ENCODE measurements around the gene VCAN. TPM values are rescaled to one million over a fixed set of nuclear protein-coding genes. Genes with fewer than 3 reads are reported as not detected.

Gene VCAN
- total RNA-seq, 3 donors from 2014 or later, result 31.6 to 245 (median 138) TPM

DNA sequence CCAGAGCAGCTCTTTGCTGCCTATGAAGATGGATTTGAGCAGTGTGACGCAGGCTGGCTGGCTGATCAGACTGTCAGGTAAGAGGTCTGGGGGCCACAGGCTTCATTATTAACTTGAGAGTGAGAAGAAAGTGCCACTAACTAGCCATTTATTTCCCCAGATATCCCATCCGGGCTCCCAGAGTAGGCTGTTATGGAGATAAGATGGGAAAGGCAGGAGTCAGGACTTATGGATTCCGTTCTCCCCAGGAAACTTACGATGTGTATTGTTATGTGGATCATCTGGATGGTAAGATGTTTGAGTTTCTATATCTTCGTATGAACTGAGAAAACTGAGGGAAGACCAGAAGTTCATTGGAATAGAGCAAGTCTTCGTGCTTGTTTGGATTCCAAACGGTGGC lies 22.1 kb downstream of the VCAN start:
- intact Hi-C loops (cut with DNase I; ENCODE audit: low total_unique reads), result no loop called here
- TF ChIP-seq POLR2A (IDR thresholded peaks at IDR 0.05) (no peak), POLR2AphosphoS5 (IDR thresholded peaks at IDR 0.05) (no peak)
- TF ChIP-seq, protein P1, sequence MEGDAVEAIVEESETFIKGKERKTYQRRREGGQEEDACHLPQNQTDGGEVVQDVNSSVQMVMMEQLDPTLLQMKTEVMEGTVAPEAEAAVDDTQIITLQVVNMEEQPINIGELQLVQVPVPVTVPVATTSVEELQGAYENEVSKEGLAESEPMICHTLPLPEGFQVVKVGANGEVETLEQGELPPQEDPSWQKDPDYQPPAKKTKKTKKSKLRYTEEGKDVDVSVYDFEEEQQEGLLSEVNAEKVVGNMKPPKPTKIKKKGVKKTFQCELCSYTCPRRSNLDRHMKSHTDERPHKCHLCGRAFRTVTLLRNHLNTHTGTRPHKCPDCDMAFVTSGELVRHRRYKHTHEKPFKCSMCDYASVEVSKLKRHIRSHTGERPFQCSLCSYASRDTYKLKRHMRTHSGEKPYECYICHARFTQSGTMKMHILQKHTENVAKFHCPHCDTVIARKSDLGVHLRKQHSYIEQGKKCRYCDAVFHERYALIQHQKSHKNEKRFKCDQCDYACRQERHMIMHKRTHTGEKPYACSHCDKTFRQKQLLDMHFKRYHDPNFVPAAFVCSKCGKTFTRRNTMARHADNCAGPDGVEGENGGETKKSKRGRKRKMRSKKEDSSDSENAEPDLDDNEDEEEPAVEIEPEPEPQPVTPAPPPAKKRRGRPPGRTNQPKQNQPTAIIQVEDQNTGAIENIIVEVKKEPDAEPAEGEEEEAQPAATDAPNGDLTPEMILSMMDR (IDR thresholded peaks at IDR 0.05), result no peak
- Histone ChIP-seq H3K9me3 (no peaks in the 10 kb centered on the region), H3K36me3 (no peaks in the 10 kb centered on the region), H3K27ac (no peak overlapping the region), H3K27me3 (no peaks in the 10 kb centered on the region), H3K4me1 (no peaks in the 10 kb centered on the region), H3K4me3 (no peak overlapping the region)
- DNase-seq (ENCODE audit: low spot score in 2 of 2), result no peak

DNA sequence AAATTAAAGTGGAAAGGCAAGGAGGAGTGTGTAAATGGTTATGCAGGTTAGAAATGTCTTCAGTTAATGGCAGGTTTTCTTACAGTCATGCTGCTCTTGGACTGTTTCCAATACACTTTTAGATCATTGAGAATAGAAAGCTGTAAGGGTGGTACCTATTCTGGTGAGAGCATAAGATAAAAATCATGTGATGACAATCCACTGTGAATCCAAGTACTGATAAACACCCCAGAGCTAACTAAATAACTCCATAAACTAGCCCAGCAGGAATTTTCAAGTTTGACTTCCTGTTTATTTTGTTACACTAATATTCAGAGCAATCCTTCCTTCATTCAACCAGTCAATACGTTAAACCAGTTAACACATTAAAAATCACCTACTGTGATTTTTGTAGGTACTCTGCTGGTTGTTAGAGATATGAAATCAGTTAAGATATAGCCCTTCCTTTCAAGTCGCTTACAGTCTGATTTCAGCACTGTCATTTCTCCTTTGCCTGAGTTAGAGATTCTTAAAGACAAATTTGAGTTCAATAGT lies 22.6 kb downstream of the VCAN start:
- Histone ChIP-seq H3K4me3 (no peak overlapping the region), H3K9me3 (no peaks in the 10 kb centered on the region), H3K27ac (no peak overlapping the region), H3K4me1 (no peaks in the 10 kb centered on the region), H3K36me3 (no peaks in the 10 kb centered on the region), H3K27me3 (no peaks in the 10 kb centered on the region)
- no peak for DNase-seq (ENCODE audit: low spot score in 2 of 2)
- intact Hi-C loops (cut with DNase I; ENCODE audit: low total_unique reads), result no loop called here
- TF ChIP-seq, protein P1 (IDR thresholded peaks at IDR 0.05), result no peak
- TF ChIP-seq POLR2AphosphoS5 (IDR thresholded peaks at IDR 0.05), result no peak
- TF ChIP-seq POLR2A (IDR thresholded peaks at IDR 0.05), result no peak

DNA sequence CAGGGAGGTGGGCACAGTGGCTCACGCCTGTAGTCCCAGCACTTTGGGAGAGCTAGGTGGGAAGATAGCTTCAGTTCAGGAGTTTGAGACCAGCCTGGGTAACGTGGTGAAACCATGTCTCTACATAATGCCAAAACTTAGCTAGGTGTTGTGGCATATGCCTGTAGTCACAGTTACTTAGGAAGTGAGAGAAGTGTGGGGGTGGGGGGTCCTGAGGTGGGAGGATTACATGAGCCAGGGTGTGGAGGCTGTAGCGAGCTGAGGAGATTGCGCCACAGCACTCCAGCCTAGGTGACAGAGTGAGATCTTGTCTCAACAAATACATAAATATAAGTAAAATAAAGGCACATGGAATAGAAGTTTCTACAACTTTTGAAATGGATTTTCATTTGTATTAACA lies 23.1 kb downstream of the VCAN start:
- no peak for DNase-seq (ENCODE audit: low spot score in 2 of 2)
- intact Hi-C loops (cut with DNase I; ENCODE audit: low total_unique reads), result no loop called here
- no peaks in the 10 kb centered on the region for H3K9me3 ChIP-seq
- TF ChIP-seq POLR2A (IDR thresholded peaks at IDR 0.05) (no peak), POLR2AphosphoS5 (IDR thresholded peaks at IDR 0.05) (no peak)
- TF ChIP-seq, protein P1 (IDR thresholded peaks at IDR 0.05), result no peak
- no peaks in the 10 kb centered on the region for H3K27me3 ChIP-seq
- H3K36me3 ChIP-seq, result no peaks in the 10 kb centered on the region
- H3K4me3 ChIP-seq, result no peak overlapping the region
- H3K4me1 ChIP-seq, result no peaks in the 10 kb centered on the region
- no peak overlapping the region for H3K27ac ChIP-seq

DNA sequence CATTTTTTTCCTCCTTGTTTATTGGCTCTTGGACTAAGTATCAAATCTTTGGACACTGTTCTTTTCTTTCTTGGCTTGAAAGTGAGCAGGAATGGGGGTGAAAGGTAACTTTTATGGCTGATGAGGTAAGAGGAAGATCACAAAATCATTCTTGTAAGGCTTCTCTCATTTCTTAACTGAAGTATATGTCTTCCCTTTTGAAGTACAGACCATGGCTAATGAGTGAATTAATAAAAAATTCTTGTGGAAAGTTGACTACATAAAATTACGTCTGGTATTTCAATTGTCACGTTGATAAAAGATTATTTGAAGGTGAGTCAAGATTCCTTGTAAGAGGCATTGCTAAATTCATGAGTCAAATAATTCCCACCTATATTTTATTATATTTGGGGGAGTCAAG lies 25.1 kb downstream of the VCAN start:
- Histone ChIP-seq H3K9me3 (no peaks in the 10 kb centered on the region), H3K36me3 (no peaks in the 10 kb centered on the region), H3K27me3 (no peaks in the 10 kb centered on the region), H3K27ac (no peak overlapping the region), H3K4me1 (no peaks in the 10 kb centered on the region), H3K4me3 (no peak overlapping the region)
- DNase-seq (ENCODE audit: low spot score in 2 of 2), result no peak
- TF ChIP-seq POLR2AphosphoS5 (IDR thresholded peaks at IDR 0.05) (no peak), POLR2A (IDR thresholded peaks at IDR 0.05) (no peak)
- TF ChIP-seq, protein P1 (IDR thresholded peaks at IDR 0.05), result no peak
- intact Hi-C loops (cut with DNase I; ENCODE audit: low total_unique reads), result no loop called here

DNA sequence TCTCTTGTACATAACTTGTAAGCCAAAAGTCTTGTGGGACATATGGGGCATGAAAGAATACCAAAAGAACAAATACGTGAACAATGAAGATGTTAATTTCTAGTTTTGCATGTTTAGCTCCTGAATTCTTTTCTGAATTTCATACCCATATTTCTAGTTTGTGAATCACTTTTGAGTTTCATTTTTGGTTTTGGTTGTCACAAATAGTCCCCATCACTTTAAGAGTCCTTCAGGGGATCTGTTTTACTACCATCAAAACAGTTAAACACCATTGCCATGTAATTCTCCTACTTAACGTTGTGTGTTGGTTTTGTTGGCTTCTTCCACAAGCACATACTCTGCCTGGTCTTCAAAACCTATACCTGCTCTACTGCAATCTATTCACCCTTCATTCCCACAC lies 27.0 kb downstream of the VCAN start:
- H3K4me1 ChIP-seq, result no peaks in the 10 kb centered on the region
- H3K4me3 ChIP-seq, result no peak overlapping the region
- H3K36me3 ChIP-seq, result no peaks in the 10 kb centered on the region
- DNase-seq (ENCODE audit: low spot score in 2 of 2), result no peak
- no peak overlapping the region for H3K27ac ChIP-seq
- no peaks in the 10 kb centered on the region for H3K27me3 ChIP-seq
- no peaks in the 10 kb centered on the region for H3K9me3 ChIP-seq
- intact Hi-C loops (cut with DNase I; ENCODE audit: low total_unique reads), result no loop called here
- TF ChIP-seq POLR2A (IDR thresholded peaks at IDR 0.05) (no peak), POLR2AphosphoS5 (IDR thresholded peaks at IDR 0.05) (no peak)
- TF ChIP-seq, protein P1 (IDR thresholded peaks at IDR 0.05), result no peak
